ENCODE data around the gene ARMS2.
A peak's percentile ranks its signal among the peaks of the same experiment; 100 is the strongest.

ARMS2 gene

DNA sequence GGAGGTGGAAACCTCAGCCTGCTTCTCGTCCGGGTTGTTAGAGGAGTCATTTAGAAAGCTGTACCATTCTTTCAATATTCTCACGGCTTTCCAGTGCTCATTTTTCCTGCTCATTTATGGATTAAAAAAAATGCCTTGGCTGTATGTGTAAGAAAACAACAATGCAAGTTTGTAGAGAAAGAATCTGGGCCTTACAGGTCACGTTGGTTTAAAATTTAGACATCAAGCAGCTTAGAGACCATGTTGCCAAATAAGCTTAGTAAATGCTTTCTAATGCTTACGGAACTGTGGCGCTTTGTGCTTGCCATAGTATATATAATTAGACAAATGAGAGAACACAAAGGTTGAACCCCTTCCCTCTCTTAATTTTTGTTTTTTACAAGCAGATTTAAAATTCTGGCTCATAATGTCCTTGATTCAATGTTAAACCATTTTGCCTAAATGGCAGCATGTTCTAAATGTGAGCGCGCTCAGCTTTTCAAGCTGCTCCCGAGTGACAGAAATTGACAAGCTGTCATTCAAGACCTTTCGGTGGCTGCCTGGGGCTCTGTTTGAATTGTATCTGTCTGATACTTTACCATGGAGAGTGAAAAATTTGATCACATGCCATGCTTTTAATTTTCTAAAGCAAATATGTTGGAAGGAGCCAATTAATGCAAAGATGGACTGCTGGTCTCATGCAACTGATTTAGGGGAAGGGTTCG lies 1.1 kb downstream of the ARMS2 start:
- no peak for DNase-seq

DNA sequence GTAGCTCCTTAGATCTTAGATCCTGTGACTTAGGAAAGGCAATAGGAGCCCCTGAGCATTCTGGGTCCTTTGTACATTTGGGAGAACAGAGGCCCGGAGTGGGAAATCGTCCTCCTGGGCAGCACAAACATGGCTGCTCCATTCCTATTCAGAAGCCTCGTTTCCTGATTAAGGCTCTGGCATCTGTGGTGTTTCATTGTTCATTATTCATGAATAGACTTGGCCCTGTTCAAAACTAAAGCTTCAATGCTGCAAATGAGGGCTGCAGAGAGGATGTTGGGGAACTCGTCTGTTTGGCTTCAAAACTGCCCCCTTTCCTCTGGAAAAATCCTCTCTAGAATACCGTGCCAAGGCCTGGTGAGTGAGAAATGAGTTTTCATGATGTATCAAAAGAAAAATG lies 3.5 kb downstream of the ARMS2 start:
- no peak for DNase-seq

DNA sequence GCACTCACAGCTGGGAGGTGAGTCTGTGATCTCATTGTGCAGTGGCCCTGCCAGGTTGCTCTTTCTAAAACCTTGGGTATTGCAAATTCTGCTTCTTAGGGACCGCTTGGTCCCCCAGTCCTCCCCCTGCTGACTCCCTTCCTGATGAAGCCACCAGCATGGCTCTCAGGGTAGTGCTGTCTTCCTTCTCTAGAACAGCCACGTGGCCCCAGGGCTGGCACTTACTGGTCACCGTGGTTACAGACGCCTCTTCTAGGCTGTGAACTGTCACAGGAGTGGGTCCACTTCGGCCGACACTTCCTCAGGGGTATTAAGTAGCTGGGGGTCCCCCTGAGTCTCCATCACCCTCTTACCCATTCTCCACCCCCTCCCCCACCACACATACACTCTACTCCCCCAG lies 4.2 kb downstream of the ARMS2 start:
- DNase-seq = no peak

DNA sequence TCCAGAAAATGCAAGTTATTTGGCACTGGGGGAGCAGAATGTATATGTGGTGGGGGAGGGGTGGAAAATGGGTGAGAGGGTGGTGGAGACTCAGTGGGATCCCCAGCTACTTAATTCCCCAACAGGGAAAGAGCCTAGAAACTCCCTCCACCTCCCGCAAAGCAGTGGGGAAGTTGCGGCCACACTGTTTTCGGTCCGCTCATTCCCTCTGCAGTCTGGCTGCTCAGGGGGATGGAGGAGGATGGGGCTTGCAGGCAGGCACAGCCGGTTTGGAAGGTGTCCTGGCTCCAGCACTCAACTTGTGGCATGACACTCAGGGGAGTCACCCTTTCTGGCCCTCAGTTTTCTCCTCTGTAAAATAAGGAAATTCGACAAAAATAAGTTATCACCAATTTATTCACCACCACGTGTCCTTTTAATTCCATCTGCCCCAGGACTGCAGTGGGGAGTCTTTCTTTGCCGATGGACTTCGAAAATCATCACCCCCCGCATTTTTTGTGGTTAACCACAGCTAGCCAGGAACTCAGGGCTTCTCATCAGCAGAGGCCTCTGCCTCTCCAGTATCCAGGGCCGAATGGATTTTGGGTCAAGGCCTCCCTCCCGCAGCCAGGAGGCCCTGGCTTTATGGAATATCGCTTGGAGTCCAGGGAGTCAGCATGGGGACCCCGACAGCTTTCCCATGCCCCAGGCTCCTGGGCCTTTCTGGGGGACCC lies 5.3 kb downstream of the ARMS2 start:
- no peak for DNase-seq

DNA sequence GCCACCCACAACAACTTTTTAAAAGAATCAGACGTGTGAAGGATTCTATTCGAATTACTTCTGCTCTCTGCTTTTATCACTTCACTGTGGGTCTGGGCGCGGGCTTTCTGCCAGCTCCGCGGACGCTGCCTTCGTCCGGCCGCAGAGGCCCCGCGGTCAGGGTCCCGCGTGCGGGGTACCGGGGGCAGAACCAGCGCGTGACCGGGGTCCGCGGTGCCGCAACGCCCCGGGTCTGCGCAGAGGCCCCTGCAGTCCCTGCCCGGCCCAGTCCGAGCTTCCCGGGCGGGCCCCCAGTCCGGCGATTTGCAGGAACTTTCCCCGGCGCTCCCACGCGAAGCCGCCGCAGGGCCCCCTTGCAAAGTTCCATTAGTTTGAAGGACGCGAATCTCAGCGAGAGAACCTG lies 6.4 kb downstream of the ARMS2 start:
- DNase-seq = no peak

DNA sequence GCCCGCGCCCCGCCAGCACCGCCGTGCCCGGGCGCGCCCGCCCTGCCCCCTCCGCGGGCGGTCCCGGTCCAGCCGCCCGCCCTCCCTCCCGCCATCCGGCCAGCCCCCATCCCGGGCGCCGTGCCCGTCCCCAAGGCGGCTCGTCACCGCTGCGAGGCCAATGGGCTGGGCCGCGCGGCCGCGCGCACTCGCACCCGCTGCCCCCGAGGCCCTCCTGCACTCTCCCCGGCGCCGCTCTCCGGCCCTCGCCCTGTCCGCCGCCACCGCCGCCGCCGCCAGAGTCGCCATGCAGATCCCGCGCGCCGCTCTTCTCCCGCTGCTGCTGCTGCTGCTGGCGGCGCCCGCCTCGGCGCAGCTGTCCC lies 6.9 kb downstream of the ARMS2 start, which contains the start of gene HTRA1:
TSS of gene HTRA1 (plus strand) at position 187 of the 362 bp plus-strand sequence. CDS start at position 287, 100 bp downstream.
- DNase-seq = peak; percentile 48

DNA sequence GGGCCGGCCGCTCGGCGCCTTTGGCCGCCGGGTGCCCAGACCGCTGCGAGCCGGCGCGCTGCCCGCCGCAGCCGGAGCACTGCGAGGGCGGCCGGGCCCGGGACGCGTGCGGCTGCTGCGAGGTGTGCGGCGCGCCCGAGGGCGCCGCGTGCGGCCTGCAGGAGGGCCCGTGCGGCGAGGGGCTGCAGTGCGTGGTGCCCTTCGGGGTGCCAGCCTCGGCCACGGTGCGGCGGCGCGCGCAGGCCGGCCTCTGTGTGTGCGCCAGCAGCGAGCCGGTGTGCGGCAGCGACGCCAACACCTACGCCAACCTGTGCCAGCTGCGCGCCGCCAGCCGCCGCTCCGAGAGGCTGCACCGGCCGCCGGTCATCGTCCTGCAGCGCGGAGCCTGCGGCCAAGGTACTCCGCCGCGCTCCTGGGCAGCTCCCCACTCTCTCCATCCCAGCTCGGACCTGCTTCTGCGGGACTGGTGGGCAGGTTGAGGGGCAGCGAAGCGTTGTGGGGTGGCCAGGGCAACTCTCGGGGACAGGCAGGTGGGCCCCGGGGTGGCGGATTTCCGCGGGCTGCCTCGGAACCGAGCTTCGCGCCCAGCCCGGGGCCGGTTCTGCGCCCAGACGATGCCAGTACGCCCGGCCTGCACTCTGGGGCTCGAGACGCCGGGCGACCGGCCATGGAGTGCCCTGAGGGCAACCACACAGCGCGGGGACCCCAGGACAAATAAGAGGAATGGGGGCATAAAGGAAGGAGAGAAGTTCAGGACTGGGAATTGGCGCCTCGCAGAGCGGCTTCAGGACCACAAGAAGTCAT lies 7.5 kb downstream of the ARMS2 start:
- DNase-seq = no peak

DNA sequence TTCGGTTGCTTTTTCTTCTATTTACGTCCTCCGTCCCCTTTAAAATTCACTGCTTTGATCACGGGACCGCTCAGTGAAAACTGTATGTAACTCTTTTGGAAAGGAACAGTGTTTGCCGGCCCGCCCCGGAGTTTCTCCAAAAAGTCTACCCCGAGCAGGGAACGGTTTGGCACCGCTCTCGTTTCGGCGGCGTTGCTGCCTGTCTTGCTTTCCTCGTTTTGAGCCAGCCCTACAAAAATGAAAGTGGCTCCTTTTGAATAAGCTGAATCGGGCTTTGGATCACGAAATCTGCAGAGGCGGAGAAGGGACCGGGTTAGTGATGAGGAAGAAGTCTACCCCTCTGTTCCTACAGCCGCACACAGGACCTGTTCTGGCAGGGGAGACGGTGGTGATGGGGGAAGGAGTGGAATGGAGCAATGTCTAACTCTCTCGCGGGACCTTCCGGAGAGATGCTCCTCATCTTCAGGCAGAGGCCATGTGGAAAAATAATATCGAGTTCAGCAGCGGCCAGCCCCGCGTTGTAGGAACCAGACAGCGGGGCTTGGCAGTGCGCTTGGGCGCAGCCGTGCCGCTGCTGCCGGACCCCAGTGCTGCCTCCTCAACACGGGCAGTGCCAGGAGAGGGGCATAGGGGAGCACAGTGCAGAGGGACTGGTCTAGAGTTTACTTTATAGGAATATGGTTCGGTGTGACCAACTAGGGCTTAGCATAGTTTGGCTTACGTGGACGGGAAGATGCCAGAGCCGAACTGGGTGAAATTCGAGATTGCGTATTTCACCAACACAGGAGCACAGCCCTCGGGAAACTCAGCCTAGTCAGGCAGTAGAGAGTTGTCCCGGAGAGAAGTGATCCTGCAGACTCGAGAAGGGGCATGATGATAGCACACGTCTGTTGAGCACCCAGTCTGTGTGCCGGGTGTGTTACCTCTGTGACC lies 8.3 kb downstream of the ARMS2 start:
- DNase-seq = no peak

DNA sequence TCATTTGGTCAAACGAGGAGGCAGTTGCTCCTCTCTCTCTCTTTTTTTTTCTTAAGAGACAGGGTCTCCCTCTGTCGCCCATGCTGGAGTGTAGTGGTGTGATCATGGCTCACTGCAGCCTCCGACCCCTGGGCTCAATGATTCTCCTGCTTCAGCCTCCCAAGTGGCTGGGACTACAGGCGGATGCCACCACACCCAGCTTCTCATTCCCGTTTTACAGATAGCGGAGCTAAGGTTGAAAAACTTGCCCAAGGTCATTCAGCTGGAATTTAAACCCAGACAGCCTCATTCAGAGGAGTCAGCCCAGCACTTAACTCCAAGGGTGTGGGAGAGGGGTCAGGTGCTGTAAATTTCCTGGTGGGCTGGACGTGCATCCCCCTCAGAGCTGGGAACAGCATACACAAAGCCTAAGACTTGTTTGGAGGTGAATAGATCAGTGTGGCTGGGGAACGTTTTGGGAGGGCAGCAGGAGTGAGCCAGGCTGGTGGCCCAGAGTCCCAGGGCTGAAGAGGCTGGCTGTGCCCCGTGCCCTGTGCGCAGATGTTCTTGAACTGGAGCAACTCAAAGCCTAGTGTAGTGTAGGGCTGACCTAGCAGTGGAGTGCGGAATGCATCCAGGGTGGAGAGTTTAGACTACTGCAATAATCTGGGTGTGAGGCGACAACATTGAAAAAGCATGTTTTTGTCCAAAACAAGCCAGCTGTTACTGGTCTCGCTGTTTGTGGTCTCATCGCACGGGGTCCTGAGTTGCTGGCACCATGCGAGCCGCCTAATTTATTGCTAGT lies 9.2 kb downstream of the ARMS2 start:
- no peak for DNase-seq

DNA sequence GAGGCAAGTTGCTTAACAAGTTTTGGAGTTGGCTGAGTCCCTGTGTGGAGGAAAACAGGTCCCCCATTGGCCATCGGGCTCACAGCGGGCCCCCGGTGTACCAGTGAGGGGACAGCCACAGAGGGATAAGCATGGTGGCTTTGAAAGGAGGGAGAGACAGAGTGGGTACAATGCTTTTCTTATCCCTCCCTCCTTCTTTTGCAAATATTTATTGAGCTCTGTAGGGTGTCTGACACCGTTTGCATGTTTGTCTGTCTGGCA lies 9.7 kb downstream of the ARMS2 start:
- no peak for DNase-seq

DNA sequence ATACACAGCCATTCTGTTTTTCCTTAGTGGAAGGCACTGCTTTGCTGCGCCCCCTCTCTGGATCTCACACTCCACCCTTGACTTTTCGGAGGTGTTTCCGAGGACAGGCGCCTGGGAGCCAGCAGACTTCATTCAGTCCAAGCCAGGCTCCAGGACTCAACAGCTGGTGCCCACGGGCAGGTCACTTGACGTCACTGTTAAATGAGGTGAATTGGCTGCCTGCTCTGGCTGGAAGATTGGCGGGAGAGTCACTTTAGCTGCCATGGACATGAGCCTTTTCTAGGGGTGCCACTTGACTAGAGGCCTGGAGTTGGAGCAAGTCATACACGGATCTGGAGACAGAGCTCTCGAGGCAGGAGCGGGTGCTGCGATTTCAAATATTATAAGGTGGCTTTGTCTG lies 10.1 kb downstream of the ARMS2 start:
- no peak for DNase-seq

DNA sequence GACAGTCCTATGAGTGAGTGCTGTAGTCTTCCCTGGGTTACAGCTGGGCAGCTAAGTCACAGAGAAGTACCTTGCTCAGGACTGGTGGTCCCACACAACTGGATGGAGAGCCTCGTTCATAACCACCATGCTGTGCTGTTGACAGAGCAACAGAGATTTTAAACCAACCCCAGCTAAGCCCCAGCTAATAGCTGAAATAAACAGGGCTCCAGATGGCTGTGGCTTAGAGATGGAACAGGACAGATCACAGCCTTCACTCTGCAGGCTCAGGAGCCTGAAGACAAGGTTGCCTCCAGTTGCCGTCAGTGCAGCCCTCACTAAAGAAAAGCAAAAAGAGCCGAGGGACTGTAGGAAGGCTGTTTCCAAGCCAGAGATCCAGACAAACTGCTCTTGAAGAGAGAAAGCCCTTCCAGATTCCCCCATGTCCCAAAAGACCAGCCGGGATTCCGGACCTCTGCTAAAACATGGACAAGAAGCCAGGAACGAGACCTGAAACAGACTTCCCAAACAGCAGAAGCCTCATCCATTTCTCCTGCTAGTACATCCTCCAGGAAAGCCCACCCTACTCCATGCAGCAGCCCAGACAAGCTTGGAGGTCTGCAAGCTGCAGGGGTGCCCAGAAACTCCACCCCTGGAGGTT lies 11.1 kb downstream of the ARMS2 start:
- no peak for DNase-seq

DNA sequence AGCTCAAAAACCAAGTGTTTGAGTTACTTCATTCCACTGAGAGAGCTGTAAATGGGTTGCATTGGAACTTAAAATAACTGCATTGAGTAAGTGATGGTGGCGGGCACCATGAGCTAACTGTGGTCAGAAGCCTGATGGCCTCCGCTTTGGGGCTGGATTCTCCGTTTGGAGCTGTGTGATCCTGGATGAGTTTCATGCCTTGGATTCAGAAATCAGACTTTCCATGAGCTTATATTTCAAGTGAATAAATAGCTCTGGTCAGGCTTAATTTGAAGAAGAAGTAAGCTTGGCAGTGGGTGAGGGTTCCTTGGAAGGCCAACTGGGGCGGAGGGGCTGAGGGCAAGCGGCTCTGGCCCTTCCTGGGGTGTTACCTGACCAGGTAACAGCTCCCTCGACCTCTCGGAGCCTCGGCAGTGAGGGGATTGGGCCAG lies 12.5 kb downstream of the ARMS2 start:
- DNase-seq = no peak

DNA sequence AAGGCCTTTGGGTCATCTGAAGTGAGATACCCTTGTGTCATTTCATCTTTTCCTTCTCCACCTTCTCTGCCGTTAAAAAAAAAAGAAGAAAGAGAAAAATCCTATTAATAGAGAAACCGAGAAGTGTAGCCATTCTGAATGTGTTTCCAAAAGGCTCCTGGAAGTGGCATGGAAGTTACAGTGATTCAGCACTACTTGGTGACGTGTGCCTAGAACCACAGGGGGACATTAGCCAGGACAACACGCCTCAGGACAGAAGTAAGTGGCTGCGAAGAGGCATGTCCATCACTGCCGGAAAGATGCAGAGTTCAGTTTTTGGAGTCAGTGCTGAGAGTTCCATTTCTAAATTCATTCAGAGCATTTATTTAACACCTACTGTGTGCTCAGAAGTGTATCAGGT lies 13.2 kb downstream of the ARMS2 start:
- DNase-seq = no peak

DNA sequence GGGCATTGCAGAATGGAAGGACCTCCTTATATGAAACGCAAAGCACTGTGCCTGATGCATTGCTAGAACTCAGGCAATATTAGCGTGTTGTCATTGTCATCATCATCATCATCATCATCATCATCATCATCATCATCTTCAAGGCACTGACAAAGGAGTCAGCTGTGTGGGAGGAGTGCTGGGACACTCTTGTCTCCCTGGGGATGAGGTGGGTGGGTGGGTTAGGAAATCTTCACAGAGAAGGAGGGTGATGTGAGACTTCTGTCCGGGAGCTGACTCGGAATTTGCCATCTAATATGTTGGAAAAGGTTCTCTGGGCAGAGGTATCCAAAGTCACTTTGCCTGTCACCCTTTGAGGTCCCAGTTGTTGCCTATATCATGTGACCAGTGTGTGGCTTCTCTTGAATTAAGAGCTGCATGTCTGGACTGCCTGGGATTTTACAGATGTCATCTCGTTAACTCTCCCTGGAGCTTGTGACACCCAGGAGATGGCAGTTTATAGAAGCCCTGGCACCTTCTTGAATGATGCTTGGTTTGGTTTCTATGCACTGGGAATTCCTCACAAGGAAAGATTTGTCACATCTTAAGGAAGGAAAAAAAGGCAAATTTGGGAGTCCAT lies 14.0 kb downstream of the ARMS2 start:
- no peak for DNase-seq

DNA sequence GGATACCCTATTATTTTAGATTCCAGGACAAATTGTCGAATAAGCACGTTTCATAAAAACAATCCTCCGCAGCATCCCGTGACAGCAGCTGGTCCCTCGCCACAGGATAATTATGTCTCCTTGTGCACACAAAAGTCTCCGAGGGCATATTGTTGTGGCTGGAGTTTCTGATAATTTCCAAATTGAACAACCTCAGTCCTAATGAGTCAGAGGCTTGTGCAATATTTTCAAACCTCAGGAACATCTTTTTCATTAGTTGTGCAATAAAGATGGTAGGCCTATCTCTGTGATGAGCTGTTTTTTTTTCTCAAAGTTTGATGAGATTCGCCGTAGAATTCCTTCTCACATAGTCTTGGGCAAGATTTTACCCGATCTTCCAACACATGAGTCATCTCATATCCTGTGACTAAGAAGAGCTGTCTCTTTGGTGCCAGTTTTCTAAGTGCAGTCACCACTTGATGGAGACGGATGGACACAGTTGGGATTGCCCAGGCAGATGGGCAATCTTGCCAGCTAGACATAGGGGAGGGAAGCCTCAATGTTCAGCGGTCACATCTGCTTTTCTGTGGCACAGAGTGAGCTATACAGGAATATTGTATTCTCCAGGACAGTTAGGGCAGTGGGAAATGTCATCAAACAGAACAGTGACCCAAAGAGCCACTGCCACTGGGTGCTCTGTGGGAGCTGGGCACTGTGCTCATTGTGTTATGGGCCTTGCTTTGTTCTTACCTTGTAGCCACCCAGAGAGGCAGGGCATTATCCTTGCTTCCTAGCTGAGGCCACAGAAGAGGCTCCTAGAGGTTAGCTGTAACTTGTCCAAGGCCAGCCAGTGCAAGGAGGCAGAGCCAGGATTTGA lies 14.7 kb downstream of the ARMS2 start:
- no peak for DNase-seq

DNA sequence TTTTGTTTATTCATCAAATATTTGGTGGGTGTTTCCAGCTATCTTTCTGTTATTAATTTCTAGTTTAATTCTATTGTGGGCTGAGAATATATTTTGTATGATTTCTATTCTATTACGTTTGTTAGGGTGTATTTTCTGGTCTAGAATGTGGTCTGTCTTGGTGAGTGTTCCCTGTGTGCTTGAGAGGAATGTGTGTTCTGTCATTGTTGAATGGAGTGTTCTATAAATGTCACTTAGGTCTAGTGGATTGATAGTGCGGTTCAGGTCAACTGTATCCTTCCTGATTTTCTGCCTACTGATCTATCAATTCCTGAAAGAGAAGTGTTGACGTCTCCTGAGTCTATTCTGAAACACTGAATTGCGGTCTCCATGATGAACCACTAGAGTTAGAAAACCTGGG lies 15.4 kb downstream of the ARMS2 start:
- no peak for DNase-seq

DNA sequence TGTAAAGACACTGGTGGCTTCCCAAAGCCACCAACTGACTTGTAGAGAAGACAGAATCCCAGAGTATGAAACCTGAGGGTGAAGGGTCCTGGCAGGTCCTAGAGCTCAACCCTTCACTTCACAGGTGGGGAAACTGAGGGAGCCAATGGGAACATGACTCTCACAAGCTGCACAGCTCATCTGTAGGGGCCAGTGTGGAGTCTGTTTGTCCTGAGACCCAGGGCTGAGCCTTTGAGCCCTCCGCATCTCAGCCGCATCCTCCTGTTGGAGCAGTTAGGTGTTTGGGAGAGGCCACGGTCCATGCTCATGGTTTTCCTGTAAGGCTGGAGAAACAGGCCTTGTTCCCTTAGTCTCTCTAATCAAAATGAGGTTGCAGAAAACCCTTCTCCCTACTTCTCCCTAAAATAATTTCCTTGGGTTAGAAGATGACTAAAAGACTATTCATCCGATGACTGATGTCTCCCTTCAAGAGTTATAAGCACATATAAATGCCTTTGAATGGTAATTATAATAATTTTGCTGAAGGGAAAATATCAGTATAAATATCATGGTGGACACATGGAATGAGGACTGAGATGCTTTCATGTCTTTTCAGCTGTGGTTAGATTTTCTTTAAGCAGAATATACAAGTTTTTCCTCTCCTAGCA lies 17.2 kb downstream of the ARMS2 start:
- DNase-seq = no peak

DNA sequence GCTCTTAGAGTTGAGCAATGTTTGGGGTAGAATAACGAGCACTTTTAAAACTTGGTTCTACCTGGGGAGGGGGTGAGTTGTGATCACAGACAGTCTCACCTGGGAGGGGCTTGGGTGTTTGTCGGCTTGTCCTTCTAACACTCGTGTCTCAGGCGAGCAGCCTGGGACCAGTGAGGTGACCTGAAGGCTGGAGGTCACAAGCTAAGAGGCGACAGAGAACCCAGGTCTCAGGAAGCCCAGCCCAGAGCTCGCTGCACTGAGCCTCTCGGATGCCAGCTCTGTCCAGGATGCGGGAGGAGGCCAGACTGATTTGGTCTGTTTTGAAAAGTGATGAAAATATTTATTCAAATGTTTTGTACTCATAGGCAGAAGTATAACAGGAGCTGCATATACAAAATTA lies 18.7 kb downstream of the ARMS2 start:
- no peak for DNase-seq
